ENCODE measurements around the gene PNPLA2. TPM values are rescaled to one million over a fixed set of nuclear protein-coding genes. Genes with fewer than 3 reads are reported as not detected.

Gene PNPLA2
- total and polyA plus RNA-seq, 10 of the 15 experiments (the other 5 are each of a cell fraction or from before 2014, with no cell fraction given), result 0.19 to 34.0 (median 8.1) TPM

GRCh38 chr11:820655-821511, 2.2 kb downstream of the PNPLA2 start (continued):
- no peak for TF ChIP-seq E4F1 (IDR thresholded peaks at IDR 0.05; ENCODE audit: borderline replicate concordance, partially characterized antibody)
- no peak for TF ChIP-seq PAX8 (IDR thresholded peaks at IDR 0.05)
- TF ChIP-seq TCF3 (IDR thresholded peaks at IDR 0.05; ENCODE audit: borderline replicate concordance, insufficient read depth, low read depth, low read length), result no peak
- TF ChIP-seq ATF3 (IDR thresholded peaks at IDR 0.05; ENCODE audit: borderline replicate concordance, extremely low read depth, low read depth, low read length), result no peak
- no peak for TF ChIP-seq MTA2 (IDR thresholded peaks at IDR 0.05; ENCODE audit: low read depth)

- Histone ChIP-seq H3K27ac (ENCODE audit: control insufficient read depth, insufficient read depth) (no peak overlapping the region), H3K9ac (ENCODE audit: control insufficient read depth, insufficient read depth, low read length) (no peak overlapping the region), H3K27me3 (replicated peaks in 1 of 2; ENCODE audit: control insufficient read depth in 2 of 2, insufficient read depth in 2 of 2, low read length in 1 of 2) (no peaks in the 10 kb centered on the region), H3K36me3 (ENCODE audit: control insufficient read depth in 2 of 2, insufficient read depth in 2 of 2, low read length in 1 of 2) (no peaks in the 10 kb centered on the region; a peak in 2 of 4 replicates), H3K4me3 (no peak overlapping the region), H4K20me1 (ENCODE audit: control insufficient read depth, insufficient read depth) (no peaks in the 10 kb centered on the region; the same call in 1 of the 2 replicates), H3K4me1 (ENCODE audit: control insufficient read depth, insufficient read depth, low read length) (no peaks in the 10 kb centered on the region; the same call in 1 of the 2 replicates), H3K4me2 (ENCODE audit: control insufficient read depth, insufficient read depth) (no peak overlapping the region), H3K79me2 (ENCODE audit: control insufficient read depth, insufficient read depth, low read length) (peaks cover 5% of the 10 kb centered on the region), H2AFZ (ENCODE audit: control insufficient read depth, low read depth, low read length) (no peak overlapping the region), H3K9me3 (replicated peaks; ENCODE audit: control insufficient read depth, insufficient read depth, low read length) (no peaks in the 10 kb centered on the region)
- intact Hi-C loops (cut with micrococcal nuclease; ENCODE audit: unreplicated experiment) (no loop called here), in situ Hi-C loops (cut with MboI) (loop anchor here (25.0 kb wide), 1 partner anchor 1566 kb away; the partner anchor contains the start of gene CD81)
- ChIA-PET CTCF (no interaction called here), POLR2A (interaction anchor here (1.0 to 3.3 kb wide), 2 partner anchors 10 to 22 kb away, joined by 5 to 12 read pairs; partner anchors contain the start of gene TSPAN4), SMC1A (ENCODE audit: uncharacterized antibody, unreplicated experiment) (no interaction called here), RAD21 (ENCODE audit: unreplicated experiment) (interaction anchor here (1.1 kb wide), 1 partner anchor 19 kb away, joined by 3 read pairs; no protein-coding TSS in a partner anchor)
- no peak for ATAC-seq
- no peak for DNase-seq (ENCODE audit: low read depth, low spot score)
- WGBS (ENCODE audit: insufficient coverage, insufficient replicate concordance, low lambda C conversion rate, missing lambda C conversion rate), result 84% methylated on average over 18 of the region's 22 CpGs
- no TSS peak for BruUV-seq (replicated peaks)
- TF ChIP-seq TCF3 (IDR thresholded peaks at IDR 0.05; ENCODE audit: borderline replicate concordance, insufficient read depth, low read depth, low read length), result no peak
- no peak for TF ChIP-seq TAF1 (IDR thresholded peaks at IDR 0.05; ENCODE audit: borderline replicate concordance, low read depth, low read length)
- no peak for TF ChIP-seq RAD21 (IDR thresholded peaks at IDR 0.05; ENCODE audit: insufficient read depth, low read depth, low read length)
- TF ChIP-seq SREBF1 (IDR thresholded peaks at IDR 0.05; ENCODE audit: low read length), result no peak
- no peak for TF ChIP-seq BACH1 (IDR thresholded peaks at IDR 0.05; ENCODE audit: borderline replicate concordance)
- FAIRE-seq, result no peak
Measured at GRCh38 chr11:821512-822371, 3.0 kb downstream of the PNPLA2 start.

Measured in GM12878 (cell line).